GM18499 (cell line): ENCODE results near the gene ETFB.

Experiments used
- ATAC-seq: cut with Tn5 transposase; IDR thresholded peaks from one replicate; pipeline ENCODE4 v1.9.1; 2021; ENCODE audit warnings: moderate number of reproducible peaks; ENCODE audit not compliant: insufficient read depth, unreplicated experiment

Gene ETFB

GRCh38 chr19:51301266-51301665 lies 64.9 kb downstream of the ETFB start:
- no peak for ATAC-seq

- no peak for ATAC-seq
Observed at GRCh38 chr19:51297406-51297805, 68.8 kb downstream of the ETFB start.

- no peak for ATAC-seq
Observed at GRCh38 chr19:51296336-51297093, 69.7 kb downstream of the ETFB start.

- ATAC-seq: no peak
Observed at GRCh38 chr19:51295382-51296126, 70.6 kb downstream of the ETFB start.
